Left lobe of liver (tissue), 2 donors: ENCODE results near the gene MICU1. TPM values are rescaled to one million over a fixed set of nuclear protein-coding genes. Genes with fewer than 3 reads are reported as not detected.

Experiments used
- ATAC-seq: fragments of 200-7000 bp; cut with Tn5 transposase; one replicate; pipeline ENCODE4 v1.9.1; 2020; ENCODE audit warnings: mild to moderate bottlenecking, moderate library complexity
- DNase-seq: peaks from one replicate; pipeline ENCODE4 v3.0.0-alpha.2; 2020; ENCODE audit warnings: low spot score
- total RNA-seq: library from RNA; stranded (reverse); gene quantifications from one replicate; pipeline ENCODE4 v1.2.1, GENCODE V29; 2021
- donor health status: DM: no; HTN: no; CAD: no; lungs with moderate emphysema.
- donor health status: DM: no; HTN: yes; CAD: no.

The MICU1 gene
- total RNA-seq, 1 donor from 2014 or later = 41.8 TPM

DNA sequence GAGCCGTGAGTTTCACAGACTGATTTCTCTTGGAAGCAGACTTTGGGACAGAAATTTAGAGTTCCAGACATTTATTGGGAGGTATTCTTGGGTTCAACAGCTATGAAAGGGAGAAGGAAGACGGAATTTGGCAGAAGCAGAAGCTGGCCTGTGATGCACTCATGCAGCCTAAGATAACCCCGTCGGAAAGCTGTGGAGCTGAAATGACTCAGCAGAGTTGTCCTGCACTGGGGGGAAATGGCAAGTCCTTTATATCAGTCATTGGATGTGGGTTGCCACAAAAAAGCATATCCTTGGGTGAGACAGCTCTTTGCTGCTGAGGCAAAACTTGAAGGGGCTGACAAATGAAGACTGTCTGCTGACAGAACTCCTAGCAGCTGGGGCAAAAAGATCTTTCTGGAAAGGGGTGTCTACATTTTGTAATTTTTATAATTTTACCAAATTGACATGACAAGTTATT, 11.5 kb upstream of the MICU1 start:
- DNase-seq (no peak), ATAC-seq (peak; percentile 84)

GRCh38 chr10:72630144-72630543, 4.3 kb upstream of the MICU1 start:
- DNase-seq = no peak
- no peak for ATAC-seq

- DNase-seq (no peak), ATAC-seq (no peak)
These were observed 520 bp upstream of the MICU1 start for GRCh38 chr10:72626444-72626754.

GRCh38 chr10:72625276-72625607, 637 bp downstream of the MICU1 start:
- DNase-seq (no peak), ATAC-seq (peak; percentile 5)

DNA sequence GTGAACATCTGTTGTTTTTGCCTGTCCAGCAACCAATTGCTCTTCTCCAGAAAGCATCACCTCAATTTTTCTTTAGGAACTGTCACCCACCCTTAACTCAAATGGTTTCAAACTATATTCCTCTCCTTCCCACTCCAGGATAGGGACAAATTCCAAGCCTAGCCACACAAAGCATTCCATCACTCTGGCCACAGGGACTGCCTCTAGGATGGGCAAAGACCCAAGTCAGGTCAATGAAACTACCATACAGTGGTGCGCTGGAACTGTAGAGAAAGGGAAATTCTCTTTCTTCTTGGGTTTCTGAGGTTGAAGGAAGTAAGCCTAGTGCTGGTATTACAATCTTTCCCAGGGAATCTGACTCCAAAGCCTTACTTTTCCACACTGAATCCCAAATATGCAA, 3.6 kb downstream of the MICU1 start:
- DNase-seq = no peak
- no peak for ATAC-seq

DNA sequence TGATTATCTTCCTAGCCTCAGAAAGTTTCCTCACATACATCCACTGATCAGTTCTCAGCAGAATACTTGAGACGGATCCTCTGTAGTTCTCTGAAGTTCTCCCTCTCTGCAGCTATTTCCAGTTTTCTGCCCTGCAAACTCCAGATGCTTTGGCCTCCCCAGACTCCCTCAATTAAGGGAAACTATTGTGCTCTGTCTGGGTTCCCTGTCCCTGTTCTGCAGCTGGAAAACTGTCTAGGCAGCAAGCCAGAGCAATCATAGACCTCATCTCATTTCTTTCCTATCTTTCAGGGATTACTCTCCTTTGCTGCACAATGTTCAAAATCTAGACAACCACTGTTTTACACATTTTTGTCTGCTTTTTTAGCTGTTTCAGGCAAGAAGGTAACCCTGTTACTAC, 9.2 kb downstream of the MICU1 start:
- no peak for DNase-seq
- peak; percentile 53 for ATAC-seq

- DNase-seq = no peak
- no peak for ATAC-seq
These were observed 9.9 kb downstream of the MICU1 start for GRCh38 chr10:72615970-72616369.

DNA sequence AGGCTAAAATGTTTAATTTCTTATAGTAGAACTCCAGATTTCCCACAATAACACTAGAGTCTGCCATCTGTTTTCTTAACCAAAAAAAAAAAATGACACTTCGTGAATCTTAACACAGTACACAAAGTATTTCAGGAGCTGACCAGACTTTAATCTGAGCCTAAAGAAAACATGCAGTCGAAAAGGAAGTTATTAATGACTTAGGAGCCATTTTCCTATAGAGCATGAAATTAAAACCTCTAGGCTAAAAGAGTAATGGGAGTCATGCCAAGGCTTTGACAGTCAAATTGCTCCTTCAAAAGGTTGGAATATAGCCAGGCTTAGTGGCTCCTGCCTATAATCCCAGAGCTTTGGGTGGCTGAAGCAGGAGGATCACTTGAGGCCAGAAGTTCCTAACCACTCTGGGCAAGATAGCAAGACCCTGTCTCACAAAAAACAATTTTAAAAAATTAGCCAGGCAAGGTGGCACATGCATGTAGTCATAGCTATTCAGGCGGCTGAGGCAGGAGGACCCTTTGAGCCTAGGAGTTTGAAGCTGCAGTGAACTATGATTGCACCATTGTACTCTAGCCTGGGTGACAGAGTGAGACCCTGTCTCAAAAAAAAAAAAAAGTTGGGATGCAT, 13.6 kb downstream of the MICU1 start:
- DNase-seq (no peak), ATAC-seq (peak; percentile 76)

DNA sequence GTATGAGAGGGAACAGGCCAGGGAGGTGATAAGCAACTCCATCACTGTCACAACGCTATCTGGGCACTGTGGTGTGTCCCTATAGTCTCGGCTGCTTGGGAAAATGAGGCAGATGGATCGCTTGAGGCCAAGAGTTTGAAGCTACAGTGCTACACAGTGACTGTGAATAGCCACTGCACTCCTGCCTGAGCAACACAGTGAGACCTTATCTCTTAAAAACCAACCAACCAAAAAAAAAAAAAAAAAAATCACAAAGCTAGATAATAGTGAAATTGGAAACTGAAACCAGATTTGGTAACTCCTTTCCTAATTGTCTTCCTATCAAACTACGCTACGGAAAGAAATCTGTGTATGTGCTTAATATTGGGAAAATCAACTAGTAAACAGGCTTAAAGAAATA, 14.1 kb downstream of the MICU1 start:
- DNase-seq (no peak), ATAC-seq (peak; percentile 73)

DNA sequence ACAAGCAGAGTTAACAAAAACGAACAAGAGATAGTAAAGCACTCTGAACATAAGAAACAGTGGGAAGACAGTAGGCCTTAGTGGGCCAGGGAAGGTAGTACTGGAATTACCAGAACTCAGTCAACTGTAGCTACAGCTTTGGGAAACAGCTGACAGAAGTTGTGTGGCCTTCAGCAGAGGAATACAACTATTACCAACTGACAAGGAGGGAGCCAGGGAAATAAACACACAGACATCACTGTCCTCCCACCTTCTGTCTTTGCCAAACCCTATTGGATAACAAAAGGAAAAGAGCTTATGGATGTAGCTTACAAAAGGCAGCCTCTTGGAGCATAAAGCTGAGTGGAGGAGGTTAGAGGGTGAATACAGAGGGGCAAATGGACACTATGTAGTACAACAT, 15.4 kb downstream of the MICU1 start:
- ATAC-seq (no peak), DNase-seq (no peak)

- DNase-seq = no peak
- no peak for ATAC-seq
These were observed 20.8 kb downstream of the MICU1 start for GRCh38 chr10:72605122-72605521.

- no peak for DNase-seq
- no peak for ATAC-seq
These were observed 24.7 kb downstream of the MICU1 start for GRCh38 chr10:72601144-72601543.

DNA sequence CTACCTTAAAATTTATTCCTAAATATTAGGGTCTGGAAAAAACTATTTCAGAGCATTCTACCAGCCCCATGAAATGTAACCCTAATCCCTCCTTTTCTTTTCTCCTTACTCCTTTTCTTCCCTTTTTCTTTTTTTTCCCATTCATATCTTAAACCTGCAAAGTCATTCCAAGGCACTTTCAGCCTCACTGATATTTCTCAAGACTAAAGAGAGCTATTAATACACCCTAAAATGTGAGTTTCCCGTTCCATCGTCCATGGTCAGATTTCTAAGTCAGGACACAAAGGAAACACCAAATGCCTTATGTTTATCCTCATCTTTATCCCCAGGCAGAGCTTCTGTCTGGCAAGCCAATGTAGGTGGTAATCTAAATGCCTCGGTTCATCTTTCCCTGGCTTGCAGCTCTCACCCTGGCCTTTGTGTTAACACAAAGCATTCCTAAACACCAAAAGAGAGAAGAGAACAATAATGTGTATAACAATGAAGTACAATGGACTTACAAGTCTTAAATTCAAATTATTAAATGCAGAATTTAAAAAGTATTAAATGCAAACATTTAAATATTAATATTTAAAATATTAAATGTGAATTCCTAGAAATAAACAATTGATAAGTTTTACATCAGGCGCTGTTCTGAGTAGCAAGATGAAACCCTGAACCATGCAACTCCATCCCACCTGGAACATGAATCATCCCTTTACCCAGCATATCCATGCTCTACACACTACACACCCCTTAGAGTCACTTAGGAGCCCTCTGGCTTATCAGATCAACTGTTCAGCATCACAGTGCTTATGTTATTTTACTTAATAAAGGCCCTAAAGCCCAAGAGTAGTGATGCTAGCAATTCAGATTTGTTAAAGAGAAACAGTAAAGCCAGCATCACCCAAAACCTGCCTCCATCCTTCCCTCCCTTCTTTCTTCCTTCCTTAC, 26.8 kb downstream of the MICU1 start:
- DNase-seq = no peak
- ATAC-seq = no peak

DNA sequence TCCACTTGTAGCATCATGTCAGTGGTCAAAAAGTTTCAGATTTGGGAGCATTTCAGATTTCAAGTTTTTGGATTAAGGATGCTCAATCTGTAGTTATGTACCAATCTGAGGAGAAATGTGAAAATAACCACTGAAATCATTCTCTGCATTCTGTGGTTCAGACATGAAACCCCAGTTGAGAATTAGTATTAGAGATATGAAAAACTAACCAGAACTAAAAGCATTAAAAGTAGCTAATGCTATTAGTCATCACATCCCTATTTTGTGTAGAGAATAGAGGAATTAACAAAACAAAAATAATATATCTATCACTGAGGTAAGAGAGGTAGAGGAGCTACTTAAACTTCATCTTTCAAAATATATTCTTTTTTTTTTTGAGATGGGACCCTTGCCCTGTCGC, 28.0 kb downstream of the MICU1 start:
- DNase-seq (no peak), ATAC-seq (no peak)

DNA sequence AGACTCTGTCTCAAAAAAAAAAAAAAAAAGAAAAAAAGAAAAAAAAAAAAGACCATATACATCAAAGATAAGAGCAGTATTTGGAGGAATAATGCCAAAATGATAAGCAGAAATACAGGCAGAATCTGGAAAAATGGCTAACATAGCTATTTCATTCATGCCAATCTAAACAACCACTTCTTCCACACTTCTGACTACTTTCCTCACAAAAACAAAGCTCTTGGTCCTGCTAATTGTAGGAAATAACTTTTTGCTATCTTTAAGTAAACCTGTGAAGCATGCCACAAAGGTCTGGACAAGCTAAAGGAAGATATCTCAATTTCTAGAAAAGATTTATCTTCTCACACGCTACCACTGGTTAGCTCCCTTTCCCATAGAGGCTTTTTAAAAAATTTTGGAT, 30.4 kb downstream of the MICU1 start:
- DNase-seq = no peak
- ATAC-seq = no peak

DNA sequence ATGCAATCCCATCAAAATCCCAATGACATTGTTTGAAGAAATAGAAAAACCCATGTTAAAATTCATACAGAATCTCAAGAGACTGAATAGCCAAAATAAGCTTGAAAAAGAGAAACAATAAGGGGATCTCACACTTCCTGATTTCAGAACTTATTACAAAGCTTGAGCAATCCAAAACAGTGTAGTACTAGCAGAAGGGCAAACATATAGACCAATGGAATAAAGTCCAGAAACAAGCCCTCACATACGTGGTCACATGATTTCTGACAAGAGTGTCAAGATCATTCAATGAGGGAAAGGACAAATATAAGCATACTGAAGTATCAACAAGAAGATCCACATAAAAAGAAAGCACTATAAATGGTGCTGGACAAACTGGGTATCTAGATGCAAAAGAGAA, 31.9 kb downstream of the MICU1 start:
- DNase-seq = no peak
- ATAC-seq = peak; percentile 37

GRCh38 chr10:72588266-72588665, 37.6 kb downstream of the MICU1 start:
- ATAC-seq = no peak
- DNase-seq = no peak

- no peak for DNase-seq
These were observed 38.3 kb downstream of the MICU1 start for GRCh38 chr10:72587568-72587967.

DNA sequence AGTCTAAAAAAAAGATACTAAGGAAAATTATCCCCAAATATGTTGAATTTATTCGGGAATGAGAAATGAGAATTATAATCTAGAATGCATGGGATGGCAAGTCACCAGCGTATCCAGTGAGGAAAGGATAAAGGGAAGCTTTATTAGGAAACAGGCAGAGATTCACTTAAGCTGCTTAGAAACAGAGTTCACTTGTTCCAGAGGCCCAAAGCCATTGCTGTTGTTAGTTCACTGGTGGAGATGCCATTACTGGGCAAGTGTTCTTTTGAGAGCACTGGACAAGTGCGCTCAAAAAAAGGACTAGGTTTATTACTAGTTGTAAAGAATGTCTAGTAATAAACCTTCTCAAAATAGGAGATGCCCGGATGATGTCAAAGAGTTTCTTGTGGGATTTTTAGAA, 51.2 kb downstream of the MICU1 start:
- ATAC-seq (no peak), DNase-seq (no peak)

More at GRCh38 chr10:72587568-72587967, 38.3 kb downstream of the MICU1 start:
- ATAC-seq = no peak

DNA sequence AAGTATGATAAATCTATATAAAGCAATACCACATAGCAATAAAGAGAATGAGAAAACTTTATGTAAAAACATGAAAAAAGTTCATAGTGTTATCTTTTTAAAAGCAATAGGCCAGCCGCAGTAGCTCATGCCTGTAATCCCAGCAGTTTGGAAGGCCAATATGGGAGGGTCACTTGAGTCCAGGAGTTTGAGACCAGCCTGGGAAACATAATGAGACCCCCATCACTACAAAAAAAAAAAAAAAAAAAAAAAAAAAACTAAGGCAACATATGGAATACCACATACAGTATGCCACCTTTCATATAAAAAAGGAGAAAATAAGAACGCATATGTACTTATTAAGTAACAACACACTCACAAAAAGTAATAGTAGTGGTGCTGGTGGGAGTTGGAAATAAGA, 52.8 kb downstream of the MICU1 start:
- ATAC-seq (no peak), DNase-seq (no peak)

- peak; percentile 87 for ATAC-seq
- no peak for DNase-seq
These were observed 57.8 kb downstream of the MICU1 start for GRCh38 chr10:72567889-72568640.

GRCh38 chr10:72567421-72567820, 58.5 kb downstream of the MICU1 start:
- no peak for DNase-seq
- ATAC-seq = peak; percentile 59
